Common myeloid progenitor, CD34-positive (primary cell): ENCODE measurements around the gene FCHO2.

ENCODE experiments used
- CTCF ChIA-PET: fragments of 350-600 bp; sonication (Branson Sonifier 250); formaldehyde crosslinking; loops from one replicate; lab custom pipeline; 2021; ENCODE audit warnings: antibody characterized with exemption; lab: Charles Lee
- POLR2A ChIA-PET: fragments of 350-600 bp; sonication (Branson Sonifier 250); formaldehyde crosslinking; loops from one replicate; lab custom pipeline; 2021; ENCODE audit warnings: antibody characterized with exemption; lab: Charles Lee
- DNase-seq, 3 donors: peaks; one replicate each; pipeline versions ENCODE4 v3.0.0 to v3.0.0-alpha.2; 2013
- H3K27ac ChIP-seq, 2 experiments: 1 replicate in 1 of 2; 2 replicates in 1 of 2; pipeline ENCODE4 v1.7.0; 2013; ENCODE audit warnings: inconsistent platforms in 2 of 2, low read length in 2 of 2, mild to moderate bottlenecking in 2 of 2, low read depth in 1 of 2, moderate library complexity in 1 of 2; ENCODE audit not compliant: severe bottlenecking in 2 of 2, insufficient read depth in 1 of 2, poor library complexity in 1 of 2
- H3K27me3 ChIP-seq, 5 experiments: replicated peaks in 2 of 5; 1 replicate in 3 of 5; 2 replicates in 2 of 5; pipeline versions ENCODE4 v1.6.1 to v1.7.0; 2013; ENCODE audit warnings: low read length in 4 of 5, mild to moderate bottlenecking in 2 of 5, moderate library complexity in 2 of 5, inconsistent platforms in 1 of 5; ENCODE audit not compliant: insufficient read depth in 5 of 5, control insufficient read depth in 4 of 5
- H3K36me3 ChIP-seq, 4 experiments: 1 replicate in 2 of 4; 2 replicates in 2 of 4; pipeline versions ENCODE4 v1.6.1 to v1.7.0; 2013; ENCODE audit warnings: low read length in 3 of 4, control low read depth in 1 of 4, mild to moderate bottlenecking in 1 of 4; ENCODE audit not compliant: control insufficient read depth in 4 of 4, insufficient read depth in 4 of 4
- H3K4me1 ChIP-seq, 4 experiments: 1 replicate in 3 of 4; 2 replicates in 1 of 4; pipeline versions ENCODE4 v1.6.1 to v1.7.1; 2013; ENCODE audit warnings: low read length in 3 of 4, mild to moderate bottlenecking in 3 of 4, control low read depth in 1 of 4, inconsistent platforms in 1 of 4, moderate library complexity in 1 of 4; ENCODE audit not compliant: control insufficient read depth in 4 of 4, insufficient read depth in 4 of 4; ENCODE audit errors: control extremely low read depth in 1 of 4
- H3K4me3 ChIP-seq, 7 experiments: 1 replicate in 4 of 7; 2 replicates in 3 of 7; pipeline versions ENCODE4 v1.5.1 to v1.7.0; 2013; ENCODE audit warnings: mild to moderate bottlenecking in 7 of 7, low read length in 6 of 7, moderate library complexity in 6 of 7, inconsistent platforms in 2 of 7, low read depth in 2 of 7, control low read depth in 1 of 7; ENCODE audit not compliant: insufficient read depth in 4 of 7, control insufficient read depth in 1 of 7; ENCODE audit errors: extremely low read depth in 1 of 7
- H3K9me3 ChIP-seq, 5 experiments: 1 replicate in 4 of 5; 2 replicates in 1 of 5; pipeline versions ENCODE4 v1.6.1 to v1.7.1; 2013; ENCODE audit warnings: low read length in 4 of 5, mild to moderate bottlenecking in 2 of 5, inconsistent platforms in 1 of 5, low read depth in 1 of 5, moderate library complexity in 1 of 5; ENCODE audit not compliant: control insufficient read depth in 4 of 5, insufficient read depth in 2 of 5; ENCODE audit errors: control extremely low read depth in 1 of 5
- WGBS: methylation state at CpG from one replicate; pipeline ENCODE4 v1.1.5; 2013; ENCODE audit not compliant: insufficient coverage; 5-methylcytosine and 5-hydroxymethylcytosine counted together

FCHO2 gene

DNA sequence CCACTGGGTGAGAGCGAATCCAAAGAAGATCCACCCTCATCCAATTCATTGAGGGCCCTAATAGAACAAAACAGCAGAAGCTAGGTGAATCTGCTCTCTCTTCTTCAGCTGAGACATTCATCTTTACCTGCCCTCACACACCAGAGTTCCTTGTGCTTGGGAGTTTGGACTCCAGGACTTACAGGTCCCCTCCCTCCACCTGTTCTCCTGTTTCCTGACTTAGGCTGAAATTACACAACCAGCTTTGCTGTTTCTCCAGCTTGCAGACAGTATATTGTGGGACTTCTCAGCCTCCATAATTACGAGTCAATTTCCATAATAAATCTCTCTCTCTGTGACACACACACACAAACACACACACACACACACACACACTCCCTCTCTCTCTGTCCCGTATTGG is 183.6 kb downstream of the FCHO2 start:
- CTCF ChIA-PET, result no interaction called here
- WGBS, result 89% methylated on average over 1 of the region's 3 CpGs
- POLR2A ChIA-PET, result no interaction called here

More for the DNA sequence above, 183.6 kb downstream of the FCHO2 start:
- no peaks in the 10 kb centered on the region for H3K9me3 ChIP-seq
- no peak for DNase-seq
- H3K27me3 ChIP-seq, result peaks cover 9 to 70% (median 14%) of the 10 kb centered on the region in 5 experiments
- no peak overlapping the region for H3K4me3 ChIP-seq
- no peak overlapping the region for H3K27ac ChIP-seq
- H3K4me1 ChIP-seq, result no peaks in the 10 kb centered on the region
- H3K36me3 ChIP-seq, result no peaks in the 10 kb centered on the region
